NB4 (cell line): Measurements from ENCODE around the gene LRRIQ1.

Experiments
- MAX ChIP-seq: IDR thresholded peaks from 2 replicates; pipeline ENCODE4 v1.6.1; 2011; ENCODE audit warnings: low read depth, low read length
- MYC ChIP-seq: IDR thresholded peaks from 2 replicates; pipeline ENCODE4 v1.6.1; 2011; ENCODE audit warnings: low read depth, low read length
- POLR2A ChIP-seq: IDR thresholded peaks from 2 replicates; pipeline ENCODE4 v1.6.1; 2011; ENCODE audit warnings: mild to moderate bottlenecking; ENCODE audit not compliant: insufficient read length; ENCODE audit errors: extremely low read depth
- TF ChIP-seq, protein P1 (sequence below): IDR thresholded peaks from one replicate; pipeline ENCODE4 v1.5.1; 2012; ENCODE audit warnings: low read depth, low read length

DNA sequence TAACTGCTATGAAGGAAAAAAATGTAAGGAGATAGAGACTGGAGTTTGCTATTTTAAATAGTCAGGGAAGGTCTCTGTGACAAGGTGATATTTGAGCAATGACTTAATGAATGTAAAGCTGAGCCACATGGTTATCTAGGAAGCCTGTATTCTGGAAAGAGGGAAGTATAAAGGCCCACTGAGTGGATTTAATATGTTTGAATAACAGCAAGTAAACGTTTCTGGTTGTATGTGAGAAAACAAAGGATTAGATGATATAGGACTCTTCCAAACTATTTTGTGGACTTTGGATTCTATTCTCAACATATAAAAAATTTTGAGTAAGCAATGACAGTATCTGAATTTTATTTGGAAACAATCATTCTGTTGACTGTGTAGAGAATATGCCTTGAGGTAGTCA lies 5.2 kb downstream of the LRRIQ1 start:
- TF ChIP-seq, protein P1, sequence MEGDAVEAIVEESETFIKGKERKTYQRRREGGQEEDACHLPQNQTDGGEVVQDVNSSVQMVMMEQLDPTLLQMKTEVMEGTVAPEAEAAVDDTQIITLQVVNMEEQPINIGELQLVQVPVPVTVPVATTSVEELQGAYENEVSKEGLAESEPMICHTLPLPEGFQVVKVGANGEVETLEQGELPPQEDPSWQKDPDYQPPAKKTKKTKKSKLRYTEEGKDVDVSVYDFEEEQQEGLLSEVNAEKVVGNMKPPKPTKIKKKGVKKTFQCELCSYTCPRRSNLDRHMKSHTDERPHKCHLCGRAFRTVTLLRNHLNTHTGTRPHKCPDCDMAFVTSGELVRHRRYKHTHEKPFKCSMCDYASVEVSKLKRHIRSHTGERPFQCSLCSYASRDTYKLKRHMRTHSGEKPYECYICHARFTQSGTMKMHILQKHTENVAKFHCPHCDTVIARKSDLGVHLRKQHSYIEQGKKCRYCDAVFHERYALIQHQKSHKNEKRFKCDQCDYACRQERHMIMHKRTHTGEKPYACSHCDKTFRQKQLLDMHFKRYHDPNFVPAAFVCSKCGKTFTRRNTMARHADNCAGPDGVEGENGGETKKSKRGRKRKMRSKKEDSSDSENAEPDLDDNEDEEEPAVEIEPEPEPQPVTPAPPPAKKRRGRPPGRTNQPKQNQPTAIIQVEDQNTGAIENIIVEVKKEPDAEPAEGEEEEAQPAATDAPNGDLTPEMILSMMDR = no peak
- TF ChIP-seq MAX (no peak), MYC (no peak), POLR2A (no peak)
